Stimulated activated CD4-positive, alpha-beta T cell treated with anti-CD3 and anti-CD28 coated beads, TNF-alpha, amount 100 ng/mL, for 48 hours (primary cell): ENCODE measurements around the gene ZBBX.
"Not testable (repeated sequence)": the region's sequence is repeated elsewhere in the genome, so short reads cannot be mapped to it uniquely, and the experiment has no call there.

ENCODE experiments used
- DNase-seq, 3 donors: peaks; one replicate each; pipeline ENCODE4 v3.0.0-alpha.2; 2020; ENCODE audit warnings: low read depth in 3 of 3

Gene ZBBX, protein sequence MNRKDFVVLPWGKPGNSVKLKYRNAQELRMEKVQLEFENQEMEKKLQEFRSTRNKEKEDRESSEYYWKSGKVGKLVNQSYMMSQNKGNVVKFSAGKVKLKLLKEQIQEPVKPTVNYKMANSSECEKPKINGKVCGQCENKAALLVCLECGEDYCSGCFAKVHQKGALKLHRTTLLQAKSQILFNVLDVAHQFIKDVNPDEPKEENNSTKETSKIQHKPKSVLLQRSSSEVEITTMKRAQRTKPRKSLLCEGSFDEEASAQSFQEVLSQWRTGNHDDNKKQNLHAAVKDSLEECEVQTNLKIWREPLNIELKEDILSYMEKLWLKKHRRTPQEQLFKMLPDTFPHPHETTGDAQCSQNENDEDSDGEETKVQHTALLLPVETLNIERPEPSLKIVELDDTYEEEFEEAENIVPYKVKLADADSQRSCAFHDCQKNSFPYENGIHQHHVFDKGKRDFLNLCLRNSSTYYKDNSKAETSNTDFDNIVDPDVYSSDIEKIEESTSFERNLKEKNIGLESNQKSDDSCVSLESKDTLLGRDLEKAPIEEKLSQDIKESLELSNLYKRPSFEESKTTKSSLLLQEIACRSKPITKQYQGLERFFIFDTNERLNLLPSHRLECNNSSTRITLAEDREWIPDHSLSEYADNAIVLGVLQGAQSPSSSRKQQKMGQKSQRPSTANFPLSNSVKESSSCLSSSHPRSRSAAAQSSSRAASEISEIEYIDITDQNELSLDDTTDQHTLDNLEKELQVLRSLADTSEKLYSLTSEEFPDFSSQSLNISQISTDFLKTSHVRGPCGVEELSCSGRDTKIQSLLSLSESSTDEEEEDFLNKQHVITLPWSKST

DNA sequence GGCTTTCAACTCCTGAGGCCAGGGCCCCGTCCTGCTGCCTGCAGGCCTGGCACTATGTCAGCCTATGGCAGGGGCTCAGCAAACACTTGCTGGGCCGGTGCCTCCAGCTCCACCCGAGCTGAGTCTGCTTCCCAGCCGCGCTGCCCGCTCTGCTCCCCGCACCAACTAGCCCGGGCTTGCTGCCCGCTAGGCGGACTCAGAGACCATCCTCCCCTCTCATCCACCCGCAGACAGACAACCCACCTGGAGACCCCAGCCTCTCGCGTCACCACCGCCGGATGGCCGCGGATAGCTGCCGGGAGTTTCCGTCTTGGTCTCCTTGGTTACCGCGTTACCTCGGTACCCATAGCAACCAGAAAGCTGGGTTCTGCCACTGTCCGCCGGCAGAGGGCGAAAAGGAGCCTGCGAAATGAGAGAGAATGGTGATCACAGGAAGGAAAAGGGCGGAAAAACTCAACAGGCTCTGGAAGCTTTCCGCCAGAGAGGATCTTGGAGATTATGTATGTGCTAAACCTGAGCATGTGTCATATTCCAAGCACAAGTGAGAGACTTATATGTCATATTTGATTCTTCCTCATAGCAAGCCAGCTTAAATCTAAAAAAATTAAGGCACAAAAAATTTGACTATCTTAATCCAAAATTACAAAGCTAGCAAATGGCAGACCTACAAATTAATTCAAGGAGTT, at the start of gene ZBBX:
Gene ZBBX (minus strand): TSS at position 294 of the 686 bp plus-strand sequence. CDS start 7,396 bp downstream, outside the sequence.
- DNase-seq: peak; percentile 65 to 69 (median 66)

DNA sequence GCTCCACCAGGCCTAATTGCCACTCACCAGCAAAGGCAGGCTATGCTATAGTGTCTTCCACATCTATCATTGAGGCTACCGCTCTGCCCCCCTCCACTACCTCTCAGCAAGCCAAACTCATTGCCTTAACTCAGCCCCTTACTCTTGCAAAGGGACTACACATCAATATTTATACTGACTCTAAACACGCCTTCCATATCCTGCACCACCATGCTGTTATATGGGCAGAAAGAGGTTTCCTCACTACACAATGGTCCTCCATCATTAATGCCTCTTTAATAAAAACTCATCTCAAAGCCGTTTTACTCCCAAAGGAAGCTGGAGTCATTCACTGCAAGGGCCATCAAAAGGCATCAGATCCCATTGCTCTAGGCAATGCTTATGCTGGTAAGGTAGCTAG, 46.9 kb upstream of the ZBBX start:
- not testable (repeated sequence) for DNase-seq

DNA sequence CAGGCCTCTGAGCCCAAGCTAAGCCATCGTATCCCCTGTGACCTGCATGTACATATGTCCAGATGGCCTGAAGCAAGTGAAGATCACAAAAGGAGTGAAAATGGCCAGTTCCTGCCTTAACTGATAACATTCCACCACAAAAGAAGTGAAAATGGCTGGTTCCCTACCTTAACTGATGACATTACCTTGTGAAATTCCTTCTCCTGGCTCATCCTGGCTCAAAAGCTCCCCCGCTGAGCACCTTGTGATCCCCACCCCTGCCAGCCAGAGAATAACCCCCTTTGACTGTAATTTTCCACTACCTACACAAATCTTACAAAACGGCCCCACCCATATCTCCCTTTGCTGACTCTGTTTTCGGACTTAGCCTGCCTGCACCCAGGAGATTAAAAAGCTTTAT, 42.3 kb upstream of the ZBBX start:
- DNase-seq: not testable (repeated sequence)

DNA sequence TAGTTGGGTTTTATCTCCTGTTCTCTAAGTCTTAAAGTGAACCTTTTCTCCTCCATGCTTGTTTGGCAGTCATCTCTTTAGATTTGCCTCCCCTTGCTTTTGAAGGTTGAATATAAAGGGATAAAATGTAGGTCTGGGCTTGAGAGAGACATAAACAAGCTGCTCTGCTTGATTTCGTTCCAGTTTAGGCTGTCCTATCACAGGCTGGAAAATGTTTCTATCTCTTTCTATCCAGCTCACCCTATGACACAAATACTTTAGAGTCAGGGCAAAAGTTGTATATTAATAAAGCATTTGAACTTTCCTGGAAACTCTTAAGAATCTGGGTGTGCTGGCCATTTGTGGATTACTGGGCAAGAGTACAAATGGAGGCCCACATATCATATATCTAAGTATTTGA, 29.5 kb upstream of the ZBBX start:
- DNase-seq: no peak

DNA sequence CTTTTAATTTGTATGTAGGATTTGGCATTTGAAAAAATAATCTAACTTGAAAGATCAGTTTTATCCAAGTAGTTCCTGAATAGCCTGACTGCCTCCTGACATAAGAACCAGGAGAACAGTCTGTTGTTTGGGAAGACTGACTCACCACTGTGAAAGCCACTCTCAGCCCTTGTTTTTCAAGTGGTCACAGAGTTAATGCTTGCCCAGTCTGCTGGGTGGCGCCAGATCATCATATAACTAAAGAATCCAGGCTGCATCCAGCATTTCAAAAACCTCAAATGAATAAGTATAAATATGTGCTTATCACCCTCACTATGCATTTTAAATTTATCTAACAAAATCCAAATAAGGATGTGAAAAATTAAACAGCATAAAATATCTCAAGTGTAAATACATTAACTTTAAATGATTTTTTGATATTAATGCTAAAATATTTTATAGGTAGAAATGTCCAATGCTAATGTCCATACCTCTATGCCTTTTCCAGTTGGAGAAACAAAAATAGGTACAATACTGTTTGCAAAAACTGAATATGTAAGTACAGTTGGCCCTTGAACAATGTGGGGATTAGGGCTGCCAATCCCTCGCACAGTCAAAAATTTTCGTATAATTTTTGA, 26.9 kb upstream of the ZBBX start:
- no peak for DNase-seq

DNA sequence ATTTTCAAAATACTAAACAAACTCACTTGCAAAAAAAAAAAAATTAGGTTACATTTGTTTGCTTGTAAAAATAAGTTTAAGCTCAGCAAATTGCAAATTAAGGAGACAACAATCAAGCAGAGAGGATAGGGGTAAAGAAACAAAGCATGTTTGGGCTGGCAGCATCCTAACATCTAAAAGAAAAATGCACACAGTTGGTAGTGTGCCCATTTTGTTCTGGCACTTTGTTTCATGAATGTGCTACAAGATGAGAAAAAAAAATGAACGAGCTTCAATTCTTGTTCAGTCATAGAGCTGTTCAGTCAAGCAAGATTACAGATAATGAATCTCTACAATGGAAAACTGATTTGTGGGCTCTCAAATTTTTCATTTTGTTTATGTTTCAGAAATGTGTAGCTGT, 17.7 kb upstream of the ZBBX start:
- DNase-seq: no peak

DNA sequence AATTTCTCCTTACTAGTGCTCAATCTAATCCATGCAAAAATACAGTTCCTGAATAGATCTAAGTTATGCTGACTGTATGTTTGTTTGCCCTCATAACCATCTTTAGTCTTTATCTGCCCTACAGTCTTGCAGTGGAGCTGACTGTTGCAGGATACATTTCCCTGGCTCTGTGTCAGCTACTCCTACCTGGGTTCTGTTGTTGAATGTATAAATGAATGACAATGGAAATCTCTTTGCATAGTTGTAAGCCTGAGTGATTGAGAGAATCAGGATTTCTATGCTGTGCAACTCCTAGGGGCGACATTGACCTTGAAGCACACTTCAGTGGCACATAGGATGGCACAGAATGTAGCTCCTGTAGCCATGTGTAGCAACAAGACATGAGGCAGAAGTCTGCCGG, 16.0 kb upstream of the ZBBX start:
- DNase-seq: no peak

DNA sequence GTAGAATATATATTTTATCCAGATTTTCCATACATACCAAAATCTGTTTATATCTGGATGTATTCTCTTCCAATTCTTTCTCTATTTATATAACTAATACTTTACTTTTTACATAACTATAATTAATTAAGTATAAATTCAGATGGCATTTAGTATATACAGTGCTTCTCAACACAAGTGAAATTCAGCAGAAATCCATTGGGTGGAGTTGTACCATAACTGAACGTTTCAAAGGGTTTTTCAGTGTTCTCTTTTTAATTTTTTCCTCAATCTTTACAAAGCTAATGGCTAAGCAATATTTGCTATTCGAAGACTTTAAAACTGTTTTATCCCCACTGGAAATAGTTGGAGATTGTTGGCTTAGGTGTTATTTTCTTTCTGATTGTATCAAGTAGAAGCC, 13.9 kb upstream of the ZBBX start:
- DNase-seq: no peak

DNA sequence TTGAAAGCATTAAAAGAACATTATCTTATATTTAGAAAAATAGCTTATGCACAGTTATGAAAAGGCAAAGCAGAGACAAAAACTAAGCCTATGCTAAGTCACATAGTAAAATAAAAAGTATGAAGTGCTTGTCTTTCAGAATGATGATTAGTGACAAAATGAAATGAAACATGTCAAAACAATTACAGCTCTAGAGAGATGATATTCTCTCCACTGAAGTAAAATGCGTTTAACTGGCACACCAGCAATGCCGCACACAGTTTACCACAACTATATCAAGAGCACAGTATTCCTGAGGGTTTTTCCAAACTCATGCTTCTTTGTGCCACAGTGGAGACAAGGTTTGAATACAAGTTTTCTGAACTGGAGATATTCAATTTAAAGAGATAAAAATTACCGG, 2.1 kb upstream of the ZBBX start:
- DNase-seq: no peak

DNA sequence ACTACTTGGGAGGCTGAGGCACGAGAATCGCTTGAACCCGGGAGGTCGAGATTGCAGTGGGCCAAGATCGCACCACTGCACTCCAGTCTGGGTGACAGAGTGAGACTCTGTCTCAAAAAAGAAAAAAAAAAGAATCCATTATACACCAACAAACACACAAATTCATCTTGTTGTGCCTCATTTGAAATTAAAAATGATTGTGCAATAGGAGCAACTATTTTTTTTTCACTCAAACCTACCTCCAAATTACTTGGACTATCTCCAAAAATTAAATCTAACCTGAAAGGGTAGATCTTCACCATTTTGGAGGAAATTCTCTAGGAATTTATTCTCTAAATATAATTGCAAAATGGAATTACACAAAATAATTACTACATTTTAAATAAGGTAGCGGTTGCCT, 4.6 kb downstream of the ZBBX start:
- DNase-seq: no peak

DNA sequence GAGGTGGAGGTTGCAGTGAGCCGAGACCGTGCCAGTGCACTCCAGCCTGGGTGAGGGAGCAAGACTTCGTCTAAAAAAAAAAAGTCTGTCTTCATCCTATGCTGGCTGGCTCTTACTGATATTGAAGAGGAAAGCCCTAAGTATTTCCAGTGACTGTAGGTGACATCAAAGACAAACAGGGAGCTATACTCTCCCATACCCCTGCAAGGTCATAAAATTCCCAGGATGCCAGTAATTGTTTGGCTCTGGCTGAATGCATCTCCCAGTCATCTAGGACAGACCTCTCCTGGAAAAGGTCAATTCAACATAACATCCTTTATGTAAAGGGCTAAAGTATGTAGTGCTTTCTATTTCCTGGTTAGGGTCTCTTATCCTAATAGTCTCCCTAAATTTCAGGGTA, 8.0 kb downstream of the ZBBX start:
- DNase-seq: no peak

DNA sequence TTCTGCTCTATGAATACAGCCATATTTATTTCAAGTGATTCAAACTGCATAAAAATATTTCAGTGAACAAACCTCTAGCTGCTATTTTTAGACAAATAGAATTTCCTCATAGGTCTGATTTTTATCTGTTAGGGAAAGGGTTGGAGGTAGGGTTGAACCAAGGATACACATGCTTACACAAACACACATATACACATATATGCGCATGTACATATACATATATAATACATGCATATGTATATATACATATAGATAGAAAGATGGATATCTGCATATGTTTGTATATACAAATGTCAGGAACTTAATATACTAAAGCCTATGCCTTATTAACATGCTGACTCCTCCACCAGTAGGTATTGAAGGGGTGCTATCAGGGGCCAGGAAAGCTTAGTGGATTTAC, 18.1 kb downstream of the ZBBX start:
- no peak for DNase-seq

DNA sequence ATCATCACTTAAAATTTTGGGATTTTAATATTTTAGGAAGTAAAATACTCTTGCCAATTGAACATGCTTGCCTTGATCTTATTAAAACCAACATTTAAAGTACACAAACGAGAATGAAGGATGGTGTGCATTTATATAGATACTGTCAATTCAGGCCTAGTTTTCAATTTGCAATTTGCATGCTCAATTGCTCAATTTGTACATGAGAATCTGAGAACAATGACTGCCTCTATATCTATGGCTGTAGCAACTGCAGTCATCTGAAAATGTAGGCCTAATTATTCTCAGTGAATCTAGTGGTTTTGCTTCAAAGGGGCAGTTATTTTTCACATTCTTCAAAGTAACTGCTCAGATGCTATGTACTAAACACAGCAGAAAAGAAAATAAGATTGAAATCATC, 18.8 kb downstream of the ZBBX start:
- no peak for DNase-seq

DNA sequence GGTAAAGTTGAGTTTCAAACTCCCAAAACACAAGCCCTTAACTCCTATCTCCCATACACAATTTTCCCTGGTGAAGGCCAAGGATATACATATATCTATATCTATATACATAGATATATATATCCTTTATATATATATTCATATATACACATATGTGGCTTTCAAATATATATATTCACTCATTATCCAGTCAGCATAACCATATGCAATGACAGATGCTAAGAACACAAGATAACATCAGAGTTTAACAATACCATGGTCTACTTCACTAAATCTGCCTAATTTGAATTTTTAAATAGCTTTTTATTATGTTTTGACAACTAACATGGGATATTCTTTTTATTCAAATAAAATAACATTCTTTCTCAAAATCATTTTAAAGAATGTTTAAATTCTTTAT, 24.7 kb downstream of the ZBBX start:
- no peak for DNase-seq

DNA sequence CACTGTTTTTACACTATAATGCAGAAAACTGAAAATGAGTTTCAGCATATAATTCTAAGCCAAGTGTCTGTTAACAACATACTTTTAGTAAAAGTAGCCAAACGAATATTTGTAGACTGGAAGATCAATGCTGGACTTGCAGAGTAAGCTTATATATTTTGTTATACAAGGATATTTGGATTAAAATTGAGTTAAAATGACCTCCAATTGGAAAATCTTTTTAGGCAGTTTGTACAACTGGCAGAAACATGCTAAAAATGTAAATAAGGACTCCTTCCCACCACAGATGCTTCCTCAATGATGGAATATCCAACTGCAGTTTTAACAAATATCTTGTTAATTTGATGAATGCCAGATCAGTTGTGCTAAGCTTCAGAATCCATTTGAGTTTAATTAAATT, 25.3 kb downstream of the ZBBX start:
- no peak for DNase-seq

DNA sequence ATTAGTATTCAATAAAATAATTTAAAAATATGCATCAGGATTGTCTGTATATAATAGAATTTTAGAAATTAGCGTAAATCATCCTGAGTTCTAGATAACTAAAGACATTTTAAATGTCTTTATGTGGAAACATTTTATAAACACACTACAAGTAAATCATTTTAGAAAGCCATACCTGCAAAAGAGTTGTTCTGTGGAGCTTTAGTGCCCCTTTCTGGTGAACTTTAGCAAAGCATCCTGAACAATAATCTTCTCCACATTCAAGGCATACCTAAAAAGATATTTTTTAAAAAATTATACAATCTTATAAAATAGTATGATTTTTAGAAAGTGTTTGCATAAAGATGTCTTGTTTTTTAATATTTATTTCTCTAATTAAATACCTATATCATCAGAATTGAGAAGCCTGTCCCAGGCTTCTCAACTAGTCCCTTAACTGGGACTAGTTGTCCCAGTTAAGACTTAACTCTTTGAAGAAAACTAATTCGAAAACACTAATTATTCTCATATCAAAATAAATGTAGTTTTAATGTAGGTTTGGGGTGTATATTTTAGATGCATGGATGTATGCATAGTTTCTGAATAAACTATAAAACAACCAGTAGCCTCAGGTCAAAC, 29.7 kb downstream of the ZBBX start:
- no peak for DNase-seq

DNA sequence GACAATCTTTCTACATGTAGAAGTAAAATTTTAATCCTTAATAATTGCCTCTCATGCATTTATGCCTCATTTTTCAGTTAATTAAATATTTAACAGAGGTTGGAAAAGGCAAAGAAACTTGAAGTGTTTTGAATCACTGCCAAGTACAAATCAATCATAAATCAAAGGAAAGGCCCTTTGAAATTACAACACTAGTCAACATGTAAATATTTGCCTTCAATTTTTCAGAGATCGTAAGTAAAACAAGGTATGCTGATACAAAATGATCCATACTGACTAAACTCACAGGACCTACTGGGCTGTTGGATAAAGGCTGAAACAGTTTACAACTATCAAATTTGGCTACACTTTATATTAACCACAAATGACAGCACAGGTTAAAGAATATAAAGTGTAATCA, 33.9 kb downstream of the ZBBX start:
- no peak for DNase-seq

DNA sequence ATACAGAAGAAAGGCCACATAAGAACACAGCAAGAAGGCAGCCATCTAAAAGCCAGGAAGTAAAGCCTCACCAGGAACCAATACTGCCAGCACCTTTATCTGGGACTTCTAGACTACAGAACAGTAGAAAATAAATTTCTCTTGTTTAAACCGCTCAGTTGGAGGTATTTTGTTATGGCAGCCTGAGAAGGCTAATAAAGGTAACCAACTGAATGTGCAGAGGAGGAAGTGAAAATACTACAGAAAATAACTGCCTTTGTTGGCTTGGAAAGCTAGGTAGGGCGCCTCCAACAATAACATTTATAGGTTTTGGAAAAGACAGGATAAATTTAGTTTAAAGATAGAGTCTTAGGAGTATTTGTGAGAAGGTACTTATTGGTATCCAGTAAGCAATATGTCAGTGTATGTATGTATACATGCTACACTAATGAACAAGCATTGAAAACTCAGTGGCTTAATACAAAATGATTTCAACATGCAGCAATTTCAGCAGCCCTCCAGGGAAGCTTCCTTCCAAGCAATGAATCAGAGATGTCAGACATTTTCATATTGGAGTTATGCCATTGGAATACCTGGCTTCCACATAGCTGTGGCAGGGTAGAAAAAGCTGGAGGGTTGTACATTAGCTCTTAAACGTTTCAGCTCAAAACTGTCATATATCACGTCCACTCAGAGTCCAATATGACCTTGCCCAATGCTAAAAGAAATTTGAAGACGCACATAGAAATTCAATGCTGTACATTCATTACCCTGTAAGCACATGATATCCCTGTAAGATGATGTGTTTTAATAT, 48.9 kb downstream of the ZBBX start:
- no peak for DNase-seq

DNA sequence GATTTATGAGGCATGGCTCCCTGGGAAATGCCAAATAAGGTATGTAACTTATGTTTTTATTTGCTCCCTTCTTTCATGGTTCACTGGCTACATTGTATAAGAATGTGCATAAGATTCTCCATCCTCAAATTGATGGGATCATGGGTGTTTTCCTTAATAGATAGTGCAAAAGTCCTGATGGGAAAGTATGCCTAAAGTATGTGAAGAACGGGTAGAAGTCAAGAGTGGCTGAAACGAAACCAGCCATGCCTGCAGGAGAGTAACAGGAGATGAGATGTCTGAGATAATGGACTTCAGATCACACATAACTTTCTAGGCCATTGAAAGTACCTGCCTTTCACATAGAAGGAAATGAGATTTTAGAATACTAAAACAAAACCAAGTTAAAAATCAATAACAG, 56.5 kb downstream of the ZBBX start:
- no peak for DNase-seq

DNA sequence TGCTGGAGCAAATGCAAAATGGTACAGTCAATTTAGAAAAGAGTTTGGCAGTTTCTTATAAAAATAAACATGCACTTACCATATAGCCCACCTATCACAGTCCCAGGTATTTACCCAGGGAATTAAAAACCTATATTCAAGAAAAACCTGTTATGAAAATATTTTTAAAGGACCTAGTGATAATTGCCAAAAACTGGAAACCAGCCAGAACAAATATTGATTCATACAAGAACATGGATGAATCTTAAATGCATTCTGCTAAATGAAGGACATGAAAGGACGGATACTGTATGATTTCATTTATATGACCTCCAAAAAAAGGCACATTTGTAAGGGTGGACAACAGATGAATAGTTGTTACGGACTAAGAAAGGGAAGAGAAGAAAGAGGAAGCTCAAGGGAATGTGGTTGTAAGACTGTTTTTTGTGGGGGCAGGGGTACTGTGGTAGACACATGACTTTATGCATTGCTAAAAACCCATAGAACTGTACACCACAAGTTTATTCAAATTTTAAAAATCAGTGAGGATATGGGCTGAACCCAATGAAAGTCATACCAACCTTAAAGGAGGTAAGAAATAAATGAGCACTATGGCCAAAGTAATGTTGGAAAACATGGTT, 61.0 kb downstream of the ZBBX start:
- DNase-seq: no peak
